Measurements from ENCODE around the gene ATP8B4.

ATP8B4 gene

DNA sequence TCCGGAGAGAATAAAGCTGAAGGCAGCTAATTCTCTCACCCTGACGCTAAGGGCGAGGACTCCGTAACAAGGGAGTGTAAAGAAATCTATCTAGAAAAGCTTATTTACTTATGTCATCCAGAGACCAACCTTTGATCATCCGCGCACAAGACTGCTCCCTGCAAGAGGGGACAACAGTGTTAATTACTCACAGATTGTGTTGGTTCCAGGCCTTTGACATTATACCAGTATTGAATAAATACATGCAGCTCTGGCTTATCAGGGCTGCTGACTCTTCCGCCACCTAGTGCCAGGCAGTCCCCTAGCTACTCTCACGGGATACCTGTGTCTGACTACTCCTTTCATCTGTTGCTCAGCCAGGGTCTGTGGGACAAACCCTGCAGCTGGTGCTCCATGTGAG, 286.5 kb downstream of the ATP8B4 start:
- no peaks in the 10 kb centered on the region for H3K36me3 ChIP-seq (ENCODE audit: control insufficient read depth in 2 of 2, insufficient read depth in 2 of 2, low read length in 2 of 2)
- H3K4me3 ChIP-seq (ENCODE audit: low read length in 2 of 2): no peak overlapping the region
- no peak overlapping the region for H3K9ac ChIP-seq (ENCODE audit: low read depth in 1 of 2, low read length in 2 of 2)

GRCh38 chr15:49831206-49831965, 287.6 kb downstream of the ATP8B4 start:
- Histone ChIP-seq H3K9ac (ENCODE audit: low read depth in 1 of 2, low read length in 2 of 2) (no peak overlapping the region), H3K36me3 (ENCODE audit: control insufficient read depth in 2 of 2, insufficient read depth in 2 of 2, low read length in 2 of 2) (no peaks in the 10 kb centered on the region), H3K4me1 (ENCODE audit: control insufficient read depth in 2 of 2, insufficient read depth in 2 of 2, low read length in 2 of 2) (peaks cover 0 to 4% of the 10 kb centered on the region in 2 donors), H3K27me3 (ENCODE audit: control insufficient read depth in 2 of 2, insufficient read depth in 2 of 2, low read length in 2 of 2) (no peaks in the 10 kb centered on the region), H3K27ac (ENCODE audit: low read depth in 2 of 2, low read length in 2 of 2) (no peak overlapping the region), H3K9me3 (ENCODE audit: control insufficient read depth in 2 of 2, low read length in 2 of 2) (no peaks in the 10 kb centered on the region), H3K4me3 (ENCODE audit: low read length in 2 of 2) (no peak overlapping the region)

More for the DNA sequence above, 286.5 kb downstream of the ATP8B4 start:
- Histone ChIP-seq H3K27me3 (ENCODE audit: control insufficient read depth in 2 of 2, insufficient read depth in 2 of 2, low read length in 2 of 2) (no peaks in the 10 kb centered on the region), H3K9me3 (ENCODE audit: control insufficient read depth in 2 of 2, low read length in 2 of 2) (no peaks in the 10 kb centered on the region), H3K4me1 (ENCODE audit: control insufficient read depth in 2 of 2, insufficient read depth in 2 of 2, low read length in 2 of 2) (peaks cover 0 to 4% of the 10 kb centered on the region in 2 donors), H3K27ac (ENCODE audit: low read depth in 2 of 2, low read length in 2 of 2) (no peak overlapping the region)

GRCh38 chr15:49830391-49830790, 288.6 kb downstream of the ATP8B4 start:
- peaks cover 0 to 4% of the 10 kb centered on the region in 2 donors for H3K4me1 ChIP-seq (ENCODE audit: control insufficient read depth in 2 of 2, insufficient read depth in 2 of 2, low read length in 2 of 2)
- no peaks in the 10 kb centered on the region for H3K27me3 ChIP-seq (ENCODE audit: control insufficient read depth in 2 of 2, insufficient read depth in 2 of 2, low read length in 2 of 2)
- no peak overlapping the region for H3K9ac ChIP-seq (ENCODE audit: low read depth in 1 of 2, low read length in 2 of 2)
- no peak overlapping the region for H3K4me3 ChIP-seq (ENCODE audit: low read length in 2 of 2)
- H3K36me3 ChIP-seq (ENCODE audit: control insufficient read depth in 2 of 2, insufficient read depth in 2 of 2, low read length in 2 of 2): no peaks in the 10 kb centered on the region
- H3K9me3 ChIP-seq (ENCODE audit: control insufficient read depth in 2 of 2, low read length in 2 of 2): no peaks in the 10 kb centered on the region
- no peak overlapping the region for H3K27ac ChIP-seq (ENCODE audit: low read depth in 2 of 2, low read length in 2 of 2)

GRCh38 chr15:49827311-49827710, 291.7 kb downstream of the ATP8B4 start:
- H3K4me3 ChIP-seq (ENCODE audit: low read length in 2 of 2): no peak overlapping the region
- no peaks in the 10 kb centered on the region for H3K9me3 ChIP-seq (ENCODE audit: control insufficient read depth in 2 of 2, low read length in 2 of 2)
- no peaks in the 10 kb centered on the region for H3K27me3 ChIP-seq (ENCODE audit: control insufficient read depth in 2 of 2, insufficient read depth in 2 of 2, low read length in 2 of 2)
- peaks cover 0 to 1% of the 10 kb centered on the region in 2 donors for H3K4me1 ChIP-seq (ENCODE audit: control insufficient read depth in 2 of 2, insufficient read depth in 2 of 2, low read length in 2 of 2)
- H3K9ac ChIP-seq (ENCODE audit: low read depth in 1 of 2, low read length in 2 of 2): no peak overlapping the region
- H3K27ac ChIP-seq (ENCODE audit: low read depth in 2 of 2, low read length in 2 of 2): no peak overlapping the region
- H3K36me3 ChIP-seq (ENCODE audit: control insufficient read depth in 2 of 2, insufficient read depth in 2 of 2, low read length in 2 of 2): no peaks in the 10 kb centered on the region

DNA sequence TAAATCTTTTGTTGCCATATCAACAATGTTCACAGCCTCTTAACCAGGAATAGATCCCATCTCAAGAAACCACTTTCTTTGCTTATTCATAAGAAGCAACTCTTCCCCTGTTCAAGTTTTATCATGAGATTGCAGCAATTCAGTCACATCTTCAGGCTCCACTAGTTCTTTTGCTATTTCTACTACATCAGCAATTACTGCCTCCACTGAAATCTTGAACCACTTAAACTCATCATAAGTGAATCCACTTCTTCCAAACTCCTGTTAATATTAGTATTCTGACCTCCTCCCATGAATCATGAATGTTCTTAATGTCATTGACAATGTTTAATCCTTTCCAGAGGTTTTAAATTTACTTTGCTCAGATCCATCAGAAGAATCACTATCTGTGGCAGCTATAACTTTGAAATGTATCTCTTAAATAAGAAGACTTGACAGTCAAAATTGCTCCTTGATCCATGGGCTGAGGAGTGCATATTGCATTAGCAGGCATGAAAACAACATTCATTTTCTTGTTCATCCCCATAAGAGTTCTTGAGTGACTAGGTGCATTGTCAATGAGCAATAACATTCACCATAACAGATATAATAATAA, 292.3 kb downstream of the ATP8B4 start:
- no peak overlapping the region for H3K27ac ChIP-seq (ENCODE audit: low read depth in 2 of 2, low read length in 2 of 2)

GRCh38 chr15:49824775-49825099, 294.3 kb downstream of the ATP8B4 start:
- no peaks in the 10 kb centered on the region for H3K9me3 ChIP-seq (ENCODE audit: control insufficient read depth in 2 of 2, low read length in 2 of 2)
- H3K9ac ChIP-seq (ENCODE audit: low read depth in 1 of 2, low read length in 2 of 2): no peak overlapping the region
- H3K4me1 ChIP-seq (ENCODE audit: control insufficient read depth in 2 of 2, insufficient read depth in 2 of 2, low read length in 2 of 2): no peaks in the 10 kb centered on the region
- H3K27ac ChIP-seq (ENCODE audit: low read depth in 2 of 2, low read length in 2 of 2): no peak overlapping the region
- no peak overlapping the region for H3K4me3 ChIP-seq (ENCODE audit: low read length in 2 of 2)
- no peaks in the 10 kb centered on the region for H3K36me3 ChIP-seq (ENCODE audit: control insufficient read depth in 2 of 2, insufficient read depth in 2 of 2, low read length in 2 of 2)
- H3K27me3 ChIP-seq (ENCODE audit: control insufficient read depth in 2 of 2, insufficient read depth in 2 of 2, low read length in 2 of 2): no peaks in the 10 kb centered on the region

More for the DNA sequence above, 292.3 kb downstream of the ATP8B4 start:
- Histone ChIP-seq H3K36me3 (ENCODE audit: control insufficient read depth in 2 of 2, insufficient read depth in 2 of 2, low read length in 2 of 2) (no peaks in the 10 kb centered on the region), H3K4me1 (ENCODE audit: control insufficient read depth in 2 of 2, insufficient read depth in 2 of 2, low read length in 2 of 2) (no peaks in the 10 kb centered on the region), H3K4me3 (ENCODE audit: low read length in 2 of 2) (no peak overlapping the region), H3K27me3 (ENCODE audit: control insufficient read depth in 2 of 2, insufficient read depth in 2 of 2, low read length in 2 of 2) (no peaks in the 10 kb centered on the region), H3K9ac (ENCODE audit: low read depth in 1 of 2, low read length in 2 of 2) (no peak overlapping the region), H3K9me3 (ENCODE audit: control insufficient read depth in 2 of 2, low read length in 2 of 2) (no peaks in the 10 kb centered on the region)

DNA sequence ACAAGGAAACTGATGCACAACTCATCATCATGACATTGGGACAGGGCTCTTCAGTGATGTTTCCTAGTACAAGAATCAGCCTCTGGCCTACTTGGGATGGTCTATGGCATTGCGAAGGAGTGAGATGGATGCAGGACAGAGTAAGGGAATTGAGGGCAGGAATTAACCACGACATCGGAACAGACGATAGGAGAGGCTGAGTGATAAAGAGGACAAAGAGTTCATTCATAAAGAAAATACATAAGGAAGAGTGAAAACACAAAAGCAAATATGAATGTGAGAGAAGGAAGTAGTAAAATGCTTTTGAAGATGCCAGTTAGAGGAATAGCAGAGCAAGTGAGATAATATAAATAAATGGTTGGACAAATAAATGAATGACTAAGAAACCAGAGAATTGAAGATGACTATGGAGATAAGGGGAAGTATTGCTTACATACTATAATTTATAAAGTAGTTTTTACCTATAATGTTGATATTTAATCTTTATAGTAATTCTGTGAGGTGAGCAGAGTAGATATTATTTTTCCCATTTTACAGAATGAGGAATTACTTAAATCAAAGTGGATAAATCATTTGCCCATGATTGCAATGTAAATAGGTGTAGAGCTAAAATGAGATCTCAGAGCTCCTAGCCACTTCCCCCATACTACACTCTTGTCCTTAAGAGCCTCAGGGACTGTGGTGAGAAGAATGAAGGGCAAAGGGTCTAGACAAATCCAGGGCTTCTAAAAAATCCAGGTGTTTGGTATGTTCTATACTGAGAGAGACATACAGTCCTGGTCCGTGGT, 294.9 kb downstream of the ATP8B4 start:
- H3K9ac ChIP-seq (ENCODE audit: low read depth in 1 of 2, low read length in 2 of 2): no peak overlapping the region
- no peaks in the 10 kb centered on the region for H3K9me3 ChIP-seq (ENCODE audit: control insufficient read depth in 2 of 2, low read length in 2 of 2)
- no peaks in the 10 kb centered on the region for H3K36me3 ChIP-seq (ENCODE audit: control insufficient read depth in 2 of 2, insufficient read depth in 2 of 2, low read length in 2 of 2)
- no peaks in the 10 kb centered on the region for H3K27me3 ChIP-seq (ENCODE audit: control insufficient read depth in 2 of 2, insufficient read depth in 2 of 2, low read length in 2 of 2)
- H3K4me3 ChIP-seq (ENCODE audit: low read length in 2 of 2): no peak overlapping the region
- no peak overlapping the region for H3K27ac ChIP-seq (ENCODE audit: low read depth in 2 of 2, low read length in 2 of 2)
- H3K4me1 ChIP-seq (ENCODE audit: control insufficient read depth in 2 of 2, insufficient read depth in 2 of 2, low read length in 2 of 2): no peaks in the 10 kb centered on the region

DNA sequence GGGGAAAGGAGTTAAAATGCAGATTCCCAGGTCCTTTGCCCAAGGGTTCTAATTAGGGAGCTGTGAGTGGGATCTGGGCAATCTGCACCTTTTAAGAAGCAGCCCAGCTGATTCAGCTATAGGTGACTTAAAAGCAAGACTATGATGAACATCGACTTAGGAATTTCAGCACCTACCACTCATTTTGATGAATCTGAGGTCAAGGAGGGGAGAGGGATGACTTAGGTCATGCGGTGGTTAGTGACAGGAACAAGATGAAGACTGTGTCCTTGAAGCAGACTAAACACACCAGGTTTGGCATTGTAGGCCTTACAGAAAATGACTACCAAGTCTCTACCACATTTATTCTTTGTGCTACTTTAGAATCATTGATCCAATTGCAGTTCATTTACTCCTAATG, 301.9 kb downstream of the ATP8B4 start:
- no peaks in the 10 kb centered on the region for H3K9me3 ChIP-seq (ENCODE audit: control insufficient read depth in 2 of 2, low read length in 2 of 2)
- H3K36me3 ChIP-seq (ENCODE audit: control insufficient read depth in 2 of 2, insufficient read depth in 2 of 2, low read length in 2 of 2): no peaks in the 10 kb centered on the region
- H3K27me3 ChIP-seq (ENCODE audit: control insufficient read depth in 2 of 2, insufficient read depth in 2 of 2, low read length in 2 of 2): no peaks in the 10 kb centered on the region
- H3K4me3 ChIP-seq (ENCODE audit: low read length in 2 of 2): no peak overlapping the region
- no peak overlapping the region for H3K9ac ChIP-seq (ENCODE audit: low read depth in 1 of 2, low read length in 2 of 2)
- no peak overlapping the region for H3K27ac ChIP-seq (ENCODE audit: low read depth in 2 of 2, low read length in 2 of 2)
- H3K4me1 ChIP-seq (ENCODE audit: control insufficient read depth in 2 of 2, insufficient read depth in 2 of 2, low read length in 2 of 2): no peaks in the 10 kb centered on the region

DNA sequence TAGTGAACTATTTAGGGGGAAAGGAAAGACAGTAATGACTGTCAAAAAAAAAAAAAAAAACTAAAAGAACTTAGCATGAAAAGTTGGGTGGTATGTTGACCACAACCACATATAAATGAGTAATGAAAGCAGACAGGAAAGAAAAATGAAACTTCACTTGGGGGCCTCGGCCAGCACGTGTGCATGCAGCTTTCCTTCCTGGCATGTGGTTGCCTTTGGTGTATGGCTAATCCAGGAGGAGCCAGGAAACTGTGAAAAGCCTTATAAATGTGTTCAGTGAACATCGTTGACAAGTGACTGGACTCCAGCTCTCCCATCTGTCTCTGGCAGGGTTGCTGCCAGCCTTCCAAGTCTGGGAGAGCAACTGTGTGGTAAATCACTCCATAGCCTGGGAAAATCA, 303.1 kb downstream of the ATP8B4 start:
- no peak overlapping the region for H3K27ac ChIP-seq (ENCODE audit: low read depth in 2 of 2, low read length in 2 of 2)

GRCh38 chr15:49815526-49815925, 303.5 kb downstream of the ATP8B4 start:
- H3K36me3 ChIP-seq (ENCODE audit: control insufficient read depth in 2 of 2, insufficient read depth in 2 of 2, low read length in 2 of 2): no peaks in the 10 kb centered on the region

More for the DNA sequence above, 303.1 kb downstream of the ATP8B4 start:
- no peaks in the 10 kb centered on the region for H3K27me3 ChIP-seq (ENCODE audit: control insufficient read depth in 2 of 2, insufficient read depth in 2 of 2, low read length in 2 of 2)
- no peaks in the 10 kb centered on the region for H3K36me3 ChIP-seq (ENCODE audit: control insufficient read depth in 2 of 2, insufficient read depth in 2 of 2, low read length in 2 of 2)
- no peak overlapping the region for H3K4me3 ChIP-seq (ENCODE audit: low read length in 2 of 2)
- H3K9me3 ChIP-seq (ENCODE audit: control insufficient read depth in 2 of 2, low read length in 2 of 2): no peaks in the 10 kb centered on the region
- H3K4me1 ChIP-seq (ENCODE audit: control insufficient read depth in 2 of 2, insufficient read depth in 2 of 2, low read length in 2 of 2): no peaks in the 10 kb centered on the region
- H3K9ac ChIP-seq (ENCODE audit: low read depth in 1 of 2, low read length in 2 of 2): no peak overlapping the region

More at GRCh38 chr15:49815526-49815925, 303.5 kb downstream of the ATP8B4 start:
- Histone ChIP-seq H3K9ac (ENCODE audit: low read depth in 1 of 2, low read length in 2 of 2) (no peak overlapping the region), H3K27me3 (ENCODE audit: control insufficient read depth in 2 of 2, insufficient read depth in 2 of 2, low read length in 2 of 2) (no peaks in the 10 kb centered on the region), H3K27ac (ENCODE audit: low read depth in 2 of 2, low read length in 2 of 2) (no peak overlapping the region), H3K4me3 (ENCODE audit: low read length in 2 of 2) (no peak overlapping the region), H3K9me3 (ENCODE audit: control insufficient read depth in 2 of 2, low read length in 2 of 2) (no peaks in the 10 kb centered on the region), H3K4me1 (ENCODE audit: control insufficient read depth in 2 of 2, insufficient read depth in 2 of 2, low read length in 2 of 2) (no peaks in the 10 kb centered on the region)
